GM13977 (cell line): ENCODE data around the gene NKD1.

Source experiments
- DNase-seq: peaks from one replicate; pipeline ENCODE4 v3.0.0; 2012; ENCODE audit warnings: low spot score
- in situ Hi-C: fragments of 300-500 bp; cut with MboI; formaldehyde crosslinking; loops from one replicate; pipeline ENCODE4 v1.12.0; 2022; ENCODE audit warnings: low sequenced_read_pairs, low pct_unique_long_range_greater_than_20kb, mixed read lengths, inconsistent platforms; ENCODE audit not compliant: unreplicated experiment
- TF ChIP-seq, protein P1 (sequence below): IDR thresholded peaks from 2 replicates; pipeline ENCODE4 v1.5.1; 2012; ENCODE audit warnings: mild to moderate bottlenecking, control low read depth; ENCODE audit not compliant: insufficient read depth; ENCODE audit errors: extremely low read depth, missing control alignments

NKD1 gene

DNA sequence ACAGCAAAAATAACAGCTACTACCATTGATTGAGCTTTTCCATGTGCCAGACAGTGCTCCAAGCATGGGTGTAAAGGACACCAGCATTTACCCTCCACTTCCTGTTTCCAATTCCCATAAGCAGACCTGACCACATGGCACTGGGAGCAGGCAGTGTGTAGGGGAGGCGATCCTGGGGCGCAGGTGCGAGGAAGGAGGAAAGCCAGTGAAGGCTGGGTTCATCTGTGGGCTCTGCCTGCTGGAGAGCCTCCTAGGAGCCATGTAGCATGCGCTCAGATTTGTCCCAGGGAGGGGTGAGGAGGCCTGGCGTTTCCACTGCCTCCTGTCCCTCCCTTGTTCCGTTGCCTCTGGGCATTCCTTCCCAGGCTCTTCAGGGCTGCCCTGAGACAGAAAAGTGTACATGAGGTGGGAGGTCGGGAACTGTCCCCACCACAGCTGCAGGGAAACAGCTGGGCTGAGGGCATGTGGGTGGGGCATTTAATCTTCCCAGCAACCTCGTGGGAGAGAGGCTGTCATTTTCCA, 76.3 kb downstream of the NKD1 start:
- in situ Hi-C loops = no loop called here
- no peak for DNase-seq

DNA sequence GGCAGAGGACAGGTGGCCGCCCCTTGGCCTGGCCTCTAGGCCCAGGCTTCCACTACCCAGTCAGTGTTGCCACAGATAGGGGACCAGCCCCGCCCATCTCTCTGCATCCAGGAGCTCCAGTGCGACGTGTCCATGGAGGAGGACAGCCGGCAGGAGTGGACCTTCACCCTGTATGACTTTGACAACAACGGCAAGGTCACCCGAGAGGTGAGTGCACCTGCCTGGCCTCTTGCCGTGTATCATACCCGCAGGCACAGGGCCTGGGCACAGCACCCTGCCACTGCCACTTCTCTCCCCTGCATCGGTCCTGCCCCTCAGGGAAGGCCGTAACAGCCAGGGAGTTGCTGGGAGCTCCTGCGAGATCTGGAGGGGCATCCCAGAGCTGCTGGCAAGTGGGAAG, 77.2 kb downstream of the NKD1 start:
- in situ Hi-C loops = no loop called here
- TF ChIP-seq, protein P1, sequence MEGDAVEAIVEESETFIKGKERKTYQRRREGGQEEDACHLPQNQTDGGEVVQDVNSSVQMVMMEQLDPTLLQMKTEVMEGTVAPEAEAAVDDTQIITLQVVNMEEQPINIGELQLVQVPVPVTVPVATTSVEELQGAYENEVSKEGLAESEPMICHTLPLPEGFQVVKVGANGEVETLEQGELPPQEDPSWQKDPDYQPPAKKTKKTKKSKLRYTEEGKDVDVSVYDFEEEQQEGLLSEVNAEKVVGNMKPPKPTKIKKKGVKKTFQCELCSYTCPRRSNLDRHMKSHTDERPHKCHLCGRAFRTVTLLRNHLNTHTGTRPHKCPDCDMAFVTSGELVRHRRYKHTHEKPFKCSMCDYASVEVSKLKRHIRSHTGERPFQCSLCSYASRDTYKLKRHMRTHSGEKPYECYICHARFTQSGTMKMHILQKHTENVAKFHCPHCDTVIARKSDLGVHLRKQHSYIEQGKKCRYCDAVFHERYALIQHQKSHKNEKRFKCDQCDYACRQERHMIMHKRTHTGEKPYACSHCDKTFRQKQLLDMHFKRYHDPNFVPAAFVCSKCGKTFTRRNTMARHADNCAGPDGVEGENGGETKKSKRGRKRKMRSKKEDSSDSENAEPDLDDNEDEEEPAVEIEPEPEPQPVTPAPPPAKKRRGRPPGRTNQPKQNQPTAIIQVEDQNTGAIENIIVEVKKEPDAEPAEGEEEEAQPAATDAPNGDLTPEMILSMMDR = no peak
- DNase-seq = no peak

More for the DNA sequence above, 76.3 kb downstream of the NKD1 start:
- TF ChIP-seq, protein P1 = no peak

DNA sequence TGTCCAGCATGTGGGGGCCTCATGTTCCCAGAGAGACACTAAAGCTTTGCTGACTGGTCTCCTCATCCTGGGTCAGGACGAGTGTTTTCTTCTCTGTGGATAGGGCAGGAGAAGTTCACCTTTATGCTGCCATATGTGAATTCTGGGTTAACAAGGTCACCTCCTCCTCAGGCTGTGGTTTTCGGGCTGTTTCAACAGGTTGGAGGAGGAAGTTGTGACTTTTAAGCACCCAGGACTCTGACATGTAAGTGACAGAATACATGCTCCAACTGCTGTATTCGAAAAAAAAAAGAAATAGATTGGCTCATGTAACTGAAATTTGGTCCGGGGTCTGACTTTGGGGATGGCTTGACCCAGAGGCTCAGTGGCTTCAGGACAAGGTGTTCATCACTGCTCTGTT, 78.7 kb downstream of the NKD1 start:
- no peak for DNase-seq
- TF ChIP-seq, protein P1 = no peak
- in situ Hi-C loops = no loop called here

DNA sequence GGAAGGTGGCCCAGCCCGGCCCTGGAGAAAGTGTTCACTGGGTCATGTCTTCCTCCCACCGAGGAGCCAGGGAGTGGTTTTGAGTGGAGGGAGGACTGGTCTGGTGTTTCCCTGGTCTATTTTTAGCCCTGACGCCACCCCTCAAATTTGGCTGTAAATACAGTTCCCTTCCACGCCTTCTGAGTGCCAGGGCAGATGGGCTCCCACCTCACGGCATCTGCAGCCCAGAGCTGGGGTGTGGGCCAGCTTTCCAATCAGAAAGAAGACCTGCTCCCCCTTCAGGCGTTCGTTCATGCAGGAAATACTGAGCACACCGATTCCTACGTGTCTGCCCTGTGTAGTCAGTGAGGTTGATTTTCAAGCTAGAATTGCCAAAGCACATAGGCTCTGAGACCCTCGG, 79.2 kb downstream of the NKD1 start:
- TF ChIP-seq, protein P1 = peak; percentile 58
- in situ Hi-C loops = no loop called here
- DNase-seq = peak; percentile 55

DNA sequence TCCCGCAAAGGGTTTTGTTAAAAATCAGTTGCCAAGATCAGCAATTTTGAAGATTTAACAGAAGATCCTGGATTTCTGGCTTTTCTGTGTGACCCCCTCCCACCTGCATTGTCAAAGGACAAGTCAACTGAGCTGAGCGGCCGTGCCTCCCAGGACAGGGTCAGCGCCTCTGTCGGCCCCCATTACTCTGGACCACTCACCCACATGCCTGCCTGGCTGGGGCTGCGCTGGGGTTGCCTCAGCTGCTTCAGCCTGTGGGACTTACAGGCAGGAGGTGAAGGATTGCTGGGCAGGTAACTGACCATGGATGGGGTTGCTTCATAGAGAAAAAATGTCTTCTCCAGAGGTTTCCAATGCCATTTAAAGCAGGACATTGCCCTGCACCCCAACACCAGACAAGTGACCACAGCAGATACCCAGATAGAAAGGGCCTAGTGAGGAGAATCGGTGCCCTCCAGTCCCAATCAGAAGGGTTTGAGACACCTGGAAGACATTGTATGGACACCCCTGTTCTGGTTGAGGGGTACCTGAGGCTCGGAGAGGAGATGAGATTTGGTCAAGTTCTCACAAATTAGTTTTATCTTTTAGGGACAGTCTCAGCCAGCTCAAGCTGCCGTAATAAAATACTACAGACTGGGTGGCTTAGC, 80.1 kb downstream of the NKD1 start:
- no peak for DNase-seq
- in situ Hi-C loops = no loop called here
- TF ChIP-seq, protein P1 = no peak

DNA sequence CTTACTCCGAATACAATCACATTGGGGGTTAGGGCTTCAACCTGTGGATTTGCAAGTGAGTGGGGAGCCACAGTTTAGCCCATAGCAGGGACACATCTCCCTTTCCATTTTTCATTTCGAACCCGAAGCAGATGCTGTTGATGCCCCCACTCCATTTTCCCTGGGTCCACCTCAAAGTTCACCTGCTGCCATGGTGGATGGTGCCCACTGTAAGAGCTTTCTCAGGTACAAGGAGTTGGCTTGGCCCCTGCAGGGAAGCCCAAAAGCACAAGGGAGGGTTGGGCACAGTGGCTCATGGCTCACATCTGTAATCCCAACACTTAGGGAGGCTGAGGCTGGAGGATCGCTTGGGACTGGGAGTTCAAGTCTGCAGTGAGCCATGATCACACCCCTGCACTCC, 81.1 kb downstream of the NKD1 start:
- in situ Hi-C loops = no loop called here
- DNase-seq = no peak
- TF ChIP-seq, protein P1 = no peak
